Caco-2 (cell line): Measurements from ENCODE around the gene DIAPH3. TPM values are rescaled to one million over a fixed set of nuclear protein-coding genes. Genes with fewer than 3 reads are reported as not detected.

Source experiments
- BruUV-seq: library from RNA; stranded (reverse); fragments of 400-500 nt; replicated peaks from 2 replicates; lab custom pipeline; 2021; lab: Mats Ljungman, UMichigan
- CTCF ChIA-PET: fragments of 300-600 bp; sonication (Branson Sonifier 250); formaldehyde crosslinking; loops from one replicate; lab custom pipeline; 2022; ENCODE audit warnings: antibody characterized with exemption; lab: Charles Lee
- POLR2A ChIA-PET: fragments of 300-600 bp; sonication (Branson Sonifier 250); formaldehyde crosslinking; loops from one replicate; lab custom pipeline; 2022; ENCODE audit warnings: antibody characterized with exemption; lab: Charles Lee
- DNase-seq, 2 experiments: peaks; one replicate each; pipeline versions ENCODE4 v3.0.0 to v3.0.0-alpha.2; 2020 to 2022
- H3K27me3 ChIP-seq: replicated peaks from 2 replicates; pipeline ENCODE4 v1.6.0; 2011; ENCODE audit warnings: low read length; ENCODE audit not compliant: control insufficient read depth, insufficient read depth
- H3K36me3 ChIP-seq: 2 replicates; pipeline ENCODE4 v1.5.1; 2011; ENCODE audit warnings: low read length; ENCODE audit not compliant: control insufficient read depth, insufficient read depth
- H3K4me1 ChIP-seq: fragments of 250-450 bp; sonication (Bioruptor Pico); 2 replicates; pipeline ENCODE4 v1.5.1; 2020; ENCODE audit warnings: mild to moderate bottlenecking
- H3K4me3 ChIP-seq: 2 replicates; pipeline ENCODE4 v1.5.1; 2011; ENCODE audit warnings: low read depth, mild to moderate bottlenecking, control low read depth, low read length
- H3K9me3 ChIP-seq: fragments of 250-450 bp; sonication (Bioruptor Pico); 2 replicates; pipeline ENCODE4 v1.5.1; 2020; ENCODE audit warnings: mild to moderate bottlenecking, moderate library complexity
- H3K27ac Mint-ChIP-seq: one replicate; pipeline ENCODE4 v1.8.0; 2022; ENCODE audit warnings: mixed read lengths; ENCODE audit not compliant: unreplicated experiment
- H3K27me3 Mint-ChIP-seq: one replicate; pipeline ENCODE4 v1.8.0; 2022; ENCODE audit warnings: mixed read lengths; ENCODE audit not compliant: insufficient read depth, unreplicated experiment
- H3K36me3 Mint-ChIP-seq: one replicate; pipeline ENCODE4 v1.8.0; 2022; ENCODE audit warnings: mild to moderate bottlenecking, mixed read lengths; ENCODE audit not compliant: insufficient read depth, unreplicated experiment
- H3K4me1 Mint-ChIP-seq: one replicate; pipeline ENCODE4 v1.8.0; 2022; ENCODE audit warnings: low read depth, mixed read lengths; ENCODE audit not compliant: unreplicated experiment
- H3K4me3 Mint-ChIP-seq: one replicate; pipeline ENCODE4 v1.8.0; 2022; ENCODE audit warnings: mild to moderate bottlenecking, moderate library complexity, mixed read lengths; ENCODE audit not compliant: unreplicated experiment
- H3K9me3 Mint-ChIP-seq: one replicate; pipeline ENCODE4 v1.8.0; 2022; ENCODE audit warnings: mixed read lengths; ENCODE audit not compliant: unreplicated experiment
- CTCF ChIP-seq, 2 experiments: fragments of 200-600 bp in 1 of 2; IDR thresholded peaks; 1 replicate in 1 of 2; 2 replicates in 1 of 2; pipeline versions ENCODE4 v1.5.1 to v1.8.0; 2011 to 2022; ENCODE audit warnings: antibody characterized with exemption in 1 of 2, control low read depth in 1 of 2, inconsistent platforms in 1 of 2, low read depth in 1 of 2, low read length in 1 of 2, mild to moderate bottlenecking in 1 of 2, moderate library complexity in 1 of 2; ENCODE audit not compliant: insufficient read depth in 1 of 2, severe bottlenecking in 1 of 2, unreplicated experiment in 1 of 2
- intact Hi-C: fragments of 100-400 bp; cut with micrococcal nuclease; formaldehyde crosslinking; loops from one replicate; pipeline ENCODE4 v1.10.0; 2022; ENCODE audit not compliant: unreplicated experiment
- total RNA-seq: library from RNA; stranded (reverse); gene quantifications from 2 replicates; pipeline ENCODE4 v1.2.3, GENCODE V29; 2022

DIAPH3 gene
- total RNA-seq, 1 experiment from 2014 or later: 60.6 TPM

DNA sequence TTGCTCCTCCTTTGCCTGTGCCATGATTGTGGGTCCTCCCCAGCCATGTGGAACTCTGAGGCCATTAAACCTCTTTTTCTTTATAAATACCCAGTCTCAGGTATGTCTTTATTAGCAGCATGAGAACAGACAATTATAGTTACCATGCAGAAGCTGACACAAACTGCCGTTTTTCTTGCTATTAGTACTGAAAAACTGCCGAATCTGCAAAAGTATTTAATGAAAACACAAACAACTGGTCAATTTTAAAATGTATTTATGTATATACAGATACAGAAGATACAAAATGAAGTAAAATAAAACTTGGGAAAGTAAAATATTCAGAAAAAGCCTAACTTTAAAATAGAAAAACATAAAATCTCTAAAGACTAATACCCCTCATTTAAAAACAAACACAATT lies 206.3 kb downstream of the DIAPH3 start:
- Mint-ChIP-seq H3K4me1 (no peaks in the 10 kb centered on the region), H3K27me3 (no peaks in the 10 kb centered on the region), H3K4me3 (no peak overlapping the region), H3K36me3 (peaks cover 46% of the 10 kb centered on the region), H3K27ac (no peak overlapping the region), H3K9me3 (peaks cover 10% of the 10 kb centered on the region)
- intact Hi-C loops: no loop called here
- H3K9me3 ChIP-seq: no peaks in the 10 kb centered on the region
- DNase-seq: no peak
- ChIA-PET CTCF (no interaction called here), POLR2A (no interaction called here)
- TF ChIP-seq CTCF (IDR thresholded peaks at IDR 0.05; ENCODE audit: insufficient read depth in 1 of 2, low read depth in 1 of 2, low read length in 1 of 2, severe bottlenecking in 1 of 2, unreplicated experiment in 1 of 2): no peak
- H3K4me3 ChIP-seq: no peak overlapping the region
- BruUV-seq: no TSS peak
- no peaks in the 10 kb centered on the region for H3K36me3 ChIP-seq
- H3K4me1 ChIP-seq: no peaks in the 10 kb centered on the region
- H3K27me3 ChIP-seq: no peaks in the 10 kb centered on the region

GRCh38 chr13:59954601-59955000 lies 209.1 kb downstream of the DIAPH3 start:
- CTCF ChIA-PET: no interaction called here
- Mint-ChIP-seq H3K36me3 (peaks cover 39% of the 10 kb centered on the region), H3K9me3 (peaks cover 10% of the 10 kb centered on the region), H3K27ac (no peak overlapping the region), H3K27me3 (no peaks in the 10 kb centered on the region), H3K4me1 (no peaks in the 10 kb centered on the region), H3K4me3 (no peak overlapping the region)
- DNase-seq: no peak
- POLR2A ChIA-PET: no interaction called here
- H3K4me1 ChIP-seq: no peaks in the 10 kb centered on the region
- no peak overlapping the region for H3K4me3 ChIP-seq
- BruUV-seq: no TSS peak
- H3K36me3 ChIP-seq: no peaks in the 10 kb centered on the region
- intact Hi-C loops: no loop called here
- H3K27me3 ChIP-seq: no peaks in the 10 kb centered on the region
- H3K9me3 ChIP-seq: no peaks in the 10 kb centered on the region
- TF ChIP-seq CTCF (IDR thresholded peaks at IDR 0.05; ENCODE audit: insufficient read depth in 1 of 2, low read depth in 1 of 2, low read length in 1 of 2, severe bottlenecking in 1 of 2, unreplicated experiment in 1 of 2): no peak

- BruUV-seq: no TSS peak
- Histone ChIP-seq H3K36me3 (no peaks in the 10 kb centered on the region), H3K9me3 (no peaks in the 10 kb centered on the region), H3K27me3 (no peaks in the 10 kb centered on the region), H3K4me3 (no peak overlapping the region), H3K4me1 (no peaks in the 10 kb centered on the region)
- no peak for DNase-seq
- ChIA-PET CTCF (no interaction called here), POLR2A (no interaction called here)
- Mint-ChIP-seq H3K4me1 (no peaks in the 10 kb centered on the region), H3K27me3 (no peaks in the 10 kb centered on the region), H3K36me3 (peaks cover 15% of the 10 kb centered on the region), H3K27ac (no peak overlapping the region), H3K9me3 (peaks cover 8% of the 10 kb centered on the region), H3K4me3 (no peak overlapping the region)
- TF ChIP-seq CTCF (IDR thresholded peaks at IDR 0.05; ENCODE audit: insufficient read depth in 1 of 2, low read depth in 1 of 2, low read length in 1 of 2, severe bottlenecking in 1 of 2, unreplicated experiment in 1 of 2): no peak
- intact Hi-C loops: no loop called here
Measured at GRCh38 chr13:59951011-59951410, 212.7 kb downstream of the DIAPH3 start.
